Muscle of leg (tissue), 11 donors: ENCODE data around the gene TEAD3. TPM values are rescaled to one million over a fixed set of nuclear protein-coding genes. Genes with fewer than 3 reads are reported as not detected.
"Not testable (repeated sequence)": the region's sequence is repeated elsewhere in the genome, so short reads cannot be mapped to it uniquely, and the experiment has no call there.

Source experiments
- DNase-seq: peaks from one replicate; pipeline ENCODE4 v3.0.0; 2013
- H3K27ac ChIP-seq: one replicate; pipeline ENCODE4 v1.5.1; 2013; ENCODE audit warnings: mild to moderate bottlenecking, low read length, control low read depth
- H3K27me3 ChIP-seq: one replicate; pipeline ENCODE4 v1.6.1; 2013; ENCODE audit warnings: low read length; ENCODE audit not compliant: control insufficient read depth, insufficient read depth
- H3K36me3 ChIP-seq: one replicate; pipeline ENCODE4 v1.6.1; 2013; ENCODE audit warnings: low read length; ENCODE audit not compliant: control insufficient read depth, insufficient read depth
- H3K4me1 ChIP-seq: one replicate; pipeline ENCODE4 v1.6.1; 2013; ENCODE audit warnings: low read length; ENCODE audit not compliant: control insufficient read depth, insufficient read depth
- H3K4me3 ChIP-seq: one replicate; pipeline ENCODE4 v1.5.1; 2013; ENCODE audit warnings: low read length, control low read depth
- H3K9me3 ChIP-seq: replicated peaks from 2 replicates; pipeline ENCODE4 v1.6.1; 2013; ENCODE audit warnings: low read depth, low read length; ENCODE audit not compliant: control insufficient read depth
- WGBS: methylation state at CpG from one replicate; pipeline ENCODE4 v1.1.5; 2013; ENCODE audit warnings: missing lambda C conversion rate; ENCODE audit not compliant: insufficient coverage; 5-methylcytosine and 5-hydroxymethylcytosine counted together
- polyA plus RNA-seq, 8 donors: library from polyadenylated mRNA; unstranded; fragments of 120-200 nt; gene quantifications; one replicate each; pipeline versions ENCODE4 v1.2.1 to v1.2.3, GENCODE V29; 2013; ENCODE audit warnings: inconsistent platforms in 1 of 8, low replicate concordance in 1 of 8; ENCODE audit not compliant: insufficient read length in 8 of 8, insufficient read depth in 1 of 8
- total RNA-seq: library from RNA; stranded (reverse); fragments of 120-200 nt; gene quantifications from one replicate; pipeline ENCODE4 v1.2.4, GENCODE V29; 2013

Gene TEAD3
- total and polyA plus RNA-seq, 9 donors, result 20.6 to 76.6 (median 52.2) TPM

DNA sequence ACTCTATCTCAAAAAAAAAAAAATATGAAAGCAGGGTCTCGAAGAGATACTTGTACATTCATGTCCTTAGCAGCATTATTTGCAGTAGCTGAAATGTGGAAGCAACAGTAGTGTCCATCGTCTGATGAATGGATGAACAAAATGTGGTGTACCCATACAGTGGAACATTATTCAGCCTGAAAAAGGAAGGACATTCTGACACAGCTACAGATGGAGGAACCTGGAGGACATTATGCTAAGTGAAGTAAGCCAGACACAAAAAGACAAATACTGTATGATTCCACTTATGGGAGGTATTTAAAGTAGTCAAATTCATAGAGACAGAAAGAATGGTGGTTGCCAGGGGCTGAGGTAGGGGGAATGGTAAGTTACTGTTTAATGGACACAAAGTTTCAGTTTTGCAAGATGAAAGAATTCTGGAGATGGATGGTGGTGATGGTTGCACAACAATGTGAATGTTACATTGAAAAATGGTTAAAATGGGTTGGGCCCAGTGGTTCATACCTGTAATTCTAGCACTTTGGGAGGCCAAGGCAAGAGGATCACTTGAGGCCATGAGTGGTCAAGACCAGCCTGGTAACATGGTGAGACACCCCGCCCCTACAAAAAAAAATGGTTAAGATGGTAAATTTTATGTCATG is 27.6 kb upstream of the TEAD3 start:
- H3K4me1 ChIP-seq, result peaks cover 11% of the 10 kb centered on the region
- no peak overlapping the region for H3K4me3 ChIP-seq
- no peak for DNase-seq
- no peak overlapping the region for H3K27ac ChIP-seq
- WGBS, result 86% methylated on average over 2 of the region's 3 CpGs
- no peaks in the 10 kb centered on the region for H3K36me3 ChIP-seq
- no peaks in the 10 kb centered on the region for H3K9me3 ChIP-seq
- peaks cover 3% of the 10 kb centered on the region for H3K27me3 ChIP-seq

DNA sequence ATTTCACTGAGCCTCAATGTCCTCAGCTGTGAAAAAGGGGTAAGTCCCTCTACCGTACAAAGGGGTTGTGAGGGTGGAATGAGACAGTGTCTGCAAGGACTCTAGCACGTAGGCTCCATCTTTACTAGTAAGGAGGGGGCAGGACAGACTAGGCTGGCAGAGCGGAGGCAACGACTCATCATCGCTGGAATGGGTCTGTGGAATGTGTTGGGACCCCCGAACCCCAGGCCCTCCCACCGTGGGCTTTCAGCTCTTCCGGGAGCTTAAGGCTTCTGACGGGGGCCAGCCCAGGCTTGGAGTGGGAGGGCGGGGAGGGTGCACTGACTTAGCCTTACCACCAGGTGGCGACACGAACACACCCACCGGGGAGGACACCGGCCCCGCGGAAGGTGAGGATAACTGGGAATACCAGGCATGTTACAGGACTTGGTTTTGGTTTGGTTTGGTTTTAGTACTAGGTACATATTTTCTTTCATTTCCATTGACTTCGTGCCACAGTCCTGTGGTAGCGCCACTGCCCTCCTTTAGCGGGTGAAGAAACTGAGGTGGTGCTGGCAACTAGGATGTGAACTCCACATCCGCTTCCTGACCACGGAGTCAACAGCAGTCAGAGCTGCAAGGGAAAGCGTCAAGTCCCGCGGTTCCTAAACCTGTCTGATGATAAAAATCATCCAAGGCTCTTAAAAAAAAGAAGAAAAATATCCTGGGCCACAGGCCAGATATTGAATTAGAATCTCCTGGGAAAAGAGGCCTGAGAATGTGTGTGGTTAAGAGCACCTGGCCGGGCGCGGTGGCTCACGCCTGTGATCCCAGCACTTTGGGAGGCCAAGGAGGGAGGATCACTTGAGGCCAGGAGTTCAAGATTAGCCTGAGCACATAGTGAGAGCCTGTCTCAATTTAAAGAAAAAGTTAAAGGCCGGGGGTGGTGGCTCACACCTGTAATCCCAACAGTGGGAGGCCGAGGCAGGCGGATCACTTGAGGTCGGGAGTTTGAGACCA is 26.1 kb upstream of the TEAD3 start:
- 24% methylated on average over 18 of the region's 32 CpGs for WGBS

DNA sequence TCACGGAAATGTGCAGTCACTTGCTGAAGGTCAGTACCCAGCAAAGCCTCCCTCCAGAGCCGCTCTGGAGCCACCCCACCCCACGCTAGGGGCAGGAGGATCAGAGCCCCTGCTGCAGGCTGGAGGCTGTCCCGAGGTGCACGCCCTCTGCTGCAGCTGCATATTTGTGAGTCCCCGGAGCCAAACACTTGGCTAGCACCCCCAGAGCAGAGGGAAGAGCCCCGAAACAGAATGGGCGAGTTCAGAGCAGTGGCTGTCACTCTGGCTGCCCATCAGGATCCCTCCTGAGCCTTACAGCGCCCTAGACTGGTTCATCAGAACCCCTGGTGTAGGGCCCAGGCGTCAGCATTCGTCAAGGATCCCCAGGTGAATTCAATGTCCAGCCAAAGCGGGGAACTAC is 25.3 kb upstream of the TEAD3 start:
- peaks cover 11% of the 10 kb centered on the region for H3K4me1 ChIP-seq
- no peaks in the 10 kb centered on the region for H3K36me3 ChIP-seq
- no peak overlapping the region for H3K27ac ChIP-seq
- no peaks in the 10 kb centered on the region for H3K9me3 ChIP-seq
- no peaks in the 10 kb centered on the region for H3K27me3 ChIP-seq
- 25% methylated on average over 10 of the region's 12 CpGs for WGBS
- H3K4me3 ChIP-seq, result no peak overlapping the region
- peak; percentile 56 for DNase-seq

More for the DNA sequence above, 26.1 kb upstream of the TEAD3 start:
- Histone ChIP-seq H3K4me1 (peaks cover 11% of the 10 kb centered on the region), H3K4me3 (peak overlapping the region; percentile 13), H3K27ac (no peak overlapping the region), H3K9me3 (no peaks in the 10 kb centered on the region), H3K36me3 (no peaks in the 10 kb centered on the region), H3K27me3 (peaks cover 1% of the 10 kb centered on the region)
- DNase-seq, result peak; percentile 65

DNA sequence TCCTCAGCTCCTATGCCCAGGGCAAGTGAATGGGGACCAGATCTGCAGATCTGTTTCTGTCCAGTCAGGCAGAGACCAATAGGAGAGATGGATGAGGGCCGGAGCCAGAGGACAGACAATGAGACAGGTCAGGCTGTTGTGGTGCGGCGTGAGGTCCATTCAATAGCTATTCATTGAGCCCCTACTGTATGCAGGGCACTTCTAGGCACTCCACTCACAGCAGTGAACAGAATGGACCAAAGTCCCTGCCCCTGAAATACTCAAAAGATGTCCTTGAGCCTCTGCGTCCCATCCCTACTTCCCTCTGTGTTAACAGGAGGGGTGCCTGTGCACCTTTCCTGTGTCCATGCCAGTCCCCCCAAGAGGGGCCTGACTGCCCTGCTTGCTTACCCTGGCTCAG is 24.4 kb upstream of the TEAD3 start:
- Histone ChIP-seq H3K4me1 (peaks cover 11% of the 10 kb centered on the region), H3K4me3 (no peak overlapping the region), H3K27me3 (no peaks in the 10 kb centered on the region), H3K27ac (no peak overlapping the region), H3K36me3 (no peaks in the 10 kb centered on the region), H3K9me3 (no peaks in the 10 kb centered on the region)
- 60% methylated on average over 1 of the region's 4 CpGs for WGBS
- DNase-seq, result no peak

DNA sequence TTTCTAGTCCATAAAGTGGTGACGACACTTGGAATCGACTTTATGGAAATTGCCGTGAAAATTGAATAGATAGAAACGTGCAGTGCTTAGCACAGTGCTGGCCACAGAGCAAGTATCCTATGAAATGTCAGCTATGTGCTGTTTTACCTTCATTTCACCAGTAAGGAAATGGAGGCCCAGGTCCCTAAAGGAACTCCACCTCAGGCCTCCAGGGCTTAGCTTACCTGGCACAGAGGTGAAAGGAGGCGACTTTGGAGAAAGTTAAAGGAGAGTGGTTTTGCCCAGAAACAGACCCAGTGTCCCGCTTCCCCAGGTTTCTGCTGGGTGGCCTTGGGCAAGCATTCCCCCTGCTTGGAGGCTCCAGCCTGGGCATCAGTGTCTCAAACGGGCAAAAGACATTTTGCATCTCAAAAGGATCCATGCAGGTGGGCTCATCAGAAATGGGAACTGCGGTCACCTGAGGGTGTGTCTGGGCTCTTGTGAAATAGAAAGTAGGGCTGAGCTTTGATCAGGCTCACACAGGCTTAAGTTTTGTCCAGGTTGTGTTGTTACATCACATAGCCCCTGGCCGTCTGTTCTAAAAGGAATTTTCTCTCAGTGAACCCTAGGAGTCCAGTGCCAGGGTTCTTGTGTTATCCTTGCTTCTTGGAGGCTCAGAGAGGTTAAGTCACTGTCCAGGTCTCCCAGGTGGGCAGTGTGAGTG is 22.6 kb upstream of the TEAD3 start:
- Histone ChIP-seq H3K27me3 (no peaks in the 10 kb centered on the region), H3K36me3 (no peaks in the 10 kb centered on the region), H3K9me3 (no peaks in the 10 kb centered on the region), H3K4me3 (no peak overlapping the region), H3K4me1 (peaks cover 11% of the 10 kb centered on the region), H3K27ac (no peak overlapping the region)
- WGBS, result 84% methylated on average over 4 of the region's 9 CpGs
- no peak for DNase-seq

DNA sequence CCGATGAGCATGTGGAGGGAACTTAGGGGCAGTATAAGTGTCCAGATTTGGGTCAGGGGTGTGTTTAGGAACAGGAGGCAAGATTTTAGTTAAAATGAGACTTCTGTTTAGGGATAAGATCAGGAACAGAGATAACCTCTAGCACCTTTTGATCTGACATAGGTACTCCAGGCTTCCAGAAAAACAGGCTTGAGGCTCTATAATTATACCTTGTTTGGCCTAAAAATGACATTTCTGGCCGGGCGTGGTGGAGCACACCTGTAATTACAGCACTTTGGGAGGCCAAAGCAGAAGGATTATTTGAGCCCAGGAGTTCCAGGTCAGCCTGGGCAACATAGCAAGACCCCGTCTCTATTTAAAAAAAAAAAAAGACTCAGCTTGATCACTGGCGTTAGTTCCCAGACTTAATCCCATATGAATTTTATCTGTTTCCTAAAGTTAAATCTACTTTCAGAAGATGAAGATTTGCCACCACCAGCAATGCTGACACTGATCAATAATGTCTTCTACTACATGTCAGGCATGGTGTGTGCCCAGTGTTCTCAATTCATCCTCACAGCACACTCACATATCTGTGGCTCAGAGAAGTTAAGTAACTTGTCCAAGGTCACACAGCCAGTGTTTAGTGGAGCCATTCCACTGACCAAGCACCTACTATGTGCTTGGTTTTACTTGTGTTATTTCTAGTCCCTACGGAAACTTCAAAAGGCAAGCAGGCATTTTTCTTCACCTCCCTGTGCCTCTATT is 21.9 kb upstream of the TEAD3 start:
- Histone ChIP-seq H3K27me3 (no peaks in the 10 kb centered on the region), H3K9me3 (no peaks in the 10 kb centered on the region), H3K4me1 (peaks cover 11% of the 10 kb centered on the region), H3K36me3 (no peaks in the 10 kb centered on the region), H3K4me3 (no peak overlapping the region), H3K27ac (no peak overlapping the region)
- DNase-seq, result no peak
- 100% methylated on average over 4 of the region's 6 CpGs for WGBS

DNA sequence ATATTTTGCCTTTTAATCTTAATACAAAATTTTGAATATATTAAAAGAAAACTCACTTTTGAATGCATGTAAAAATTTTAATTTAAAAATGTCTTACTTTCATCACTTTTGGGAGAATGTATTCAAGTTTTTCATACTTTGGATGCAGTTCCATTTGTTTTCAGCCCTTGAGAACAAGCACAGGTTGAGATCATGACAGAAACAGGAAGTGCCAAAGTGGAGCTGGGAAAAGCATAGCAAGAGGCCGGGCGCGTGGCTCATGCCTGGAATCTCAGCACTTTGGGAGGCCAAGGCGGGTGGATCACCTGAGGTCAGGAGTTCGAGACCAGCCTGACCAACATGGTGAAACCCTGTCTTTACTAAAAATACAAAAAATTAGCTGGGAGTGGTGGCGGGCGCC is 21.1 kb upstream of the TEAD3 start:
- WGBS, result 34% methylated on average over 4 of the region's 7 CpGs

DNA sequence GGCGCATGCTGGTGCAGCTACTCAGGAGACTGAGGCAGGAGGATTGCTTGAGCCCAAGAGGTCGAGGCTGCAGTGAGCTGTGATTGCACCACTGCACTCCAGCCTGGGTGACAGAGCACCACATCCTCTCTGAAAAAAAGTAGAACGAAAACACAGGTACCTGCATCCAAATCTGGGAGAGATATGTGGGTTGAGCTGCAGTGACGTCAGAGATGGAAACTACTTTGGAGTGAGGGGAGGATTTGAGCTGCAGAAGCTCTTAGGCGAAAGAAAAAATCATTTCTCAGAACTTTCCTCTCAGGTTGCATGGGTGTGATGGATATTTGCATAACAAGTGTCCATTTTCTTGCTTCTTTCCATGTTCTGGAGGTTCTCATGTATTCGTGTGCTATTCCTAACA is 19.8 kb upstream of the TEAD3 start:
- Histone ChIP-seq H3K36me3 (no peaks in the 10 kb centered on the region), H3K27ac (no peak overlapping the region), H3K9me3 (no peaks in the 10 kb centered on the region), H3K4me3 (no peak overlapping the region), H3K27me3 (peaks cover 9% of the 10 kb centered on the region), H3K4me1 (peaks cover 7% of the 10 kb centered on the region)
- WGBS, result 76% methylated on average over 3 of the region's 6 CpGs
- DNase-seq, result no peak

More for the DNA sequence above, 21.1 kb upstream of the TEAD3 start:
- H3K27ac ChIP-seq, H3K27me3 ChIP-seq, H3K36me3 ChIP-seq, H3K4me3 ChIP-seq, DNase-seq, H3K4me1 ChIP-seq, H3K9me3 ChIP-seq: not testable (repeated sequence)

DNA sequence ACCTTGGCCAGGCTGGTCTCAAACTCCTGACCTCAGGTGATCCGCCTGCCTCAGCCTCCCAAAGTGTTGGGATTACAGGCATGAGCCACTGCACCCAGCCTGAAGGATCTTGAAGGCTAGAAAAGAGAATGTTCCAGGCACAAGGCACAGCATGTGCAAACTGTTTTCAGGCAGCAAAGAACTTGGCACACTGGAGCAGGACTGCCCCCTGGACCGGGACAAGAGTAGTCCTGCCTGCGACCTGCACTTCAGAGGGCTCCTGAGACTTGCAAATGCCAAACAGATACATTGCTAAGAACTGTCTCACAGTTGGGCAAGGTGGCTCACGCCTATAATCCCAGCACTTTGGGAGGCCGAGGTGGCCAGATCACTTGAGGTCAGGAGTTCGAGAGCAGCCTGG is 19.1 kb upstream of the TEAD3 start:
- peaks cover 17% of the 10 kb centered on the region for H3K27me3 ChIP-seq
- peaks cover 15% of the 10 kb centered on the region for H3K4me1 ChIP-seq
- H3K36me3 ChIP-seq, H3K27ac ChIP-seq, H3K9me3 ChIP-seq, DNase-seq, H3K4me3 ChIP-seq: not testable (repeated sequence)
- 61% methylated on average over 4 of the region's 6 CpGs for WGBS
